Measurements from ENCODE around the gene RARB. TPM values are rescaled to one million over a fixed set of nuclear protein-coding genes. Genes with fewer than 3 reads are reported as not detected.

RARB gene
- total and polyA plus RNA-seq, 9 of the 15 experiments (the other 6 are each of a cell fraction or from before 2014, with no cell fraction given): 0.15 to 1.3 (median 0.27) TPM

DNA sequence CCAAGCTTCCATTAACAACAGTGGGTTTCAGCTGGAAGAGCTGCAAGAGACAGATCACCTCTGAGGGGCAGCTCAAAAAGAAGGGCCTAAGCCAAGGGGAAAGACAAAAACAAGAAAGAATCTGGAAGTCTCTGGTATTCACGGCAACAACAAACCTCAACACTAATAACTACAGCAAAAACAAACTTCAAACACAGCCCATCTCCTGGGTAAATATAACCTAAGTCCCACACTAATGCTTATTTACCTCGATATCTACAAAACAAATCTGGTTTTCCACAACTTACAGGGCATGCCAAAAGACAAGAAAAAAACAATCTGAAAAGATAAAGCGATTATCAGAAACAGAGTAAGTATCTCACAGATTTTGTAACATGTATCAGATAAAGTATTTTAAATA lies 207.0 kb downstream of the RARB start (continued):
- TF ChIP-seq, protein P1, sequence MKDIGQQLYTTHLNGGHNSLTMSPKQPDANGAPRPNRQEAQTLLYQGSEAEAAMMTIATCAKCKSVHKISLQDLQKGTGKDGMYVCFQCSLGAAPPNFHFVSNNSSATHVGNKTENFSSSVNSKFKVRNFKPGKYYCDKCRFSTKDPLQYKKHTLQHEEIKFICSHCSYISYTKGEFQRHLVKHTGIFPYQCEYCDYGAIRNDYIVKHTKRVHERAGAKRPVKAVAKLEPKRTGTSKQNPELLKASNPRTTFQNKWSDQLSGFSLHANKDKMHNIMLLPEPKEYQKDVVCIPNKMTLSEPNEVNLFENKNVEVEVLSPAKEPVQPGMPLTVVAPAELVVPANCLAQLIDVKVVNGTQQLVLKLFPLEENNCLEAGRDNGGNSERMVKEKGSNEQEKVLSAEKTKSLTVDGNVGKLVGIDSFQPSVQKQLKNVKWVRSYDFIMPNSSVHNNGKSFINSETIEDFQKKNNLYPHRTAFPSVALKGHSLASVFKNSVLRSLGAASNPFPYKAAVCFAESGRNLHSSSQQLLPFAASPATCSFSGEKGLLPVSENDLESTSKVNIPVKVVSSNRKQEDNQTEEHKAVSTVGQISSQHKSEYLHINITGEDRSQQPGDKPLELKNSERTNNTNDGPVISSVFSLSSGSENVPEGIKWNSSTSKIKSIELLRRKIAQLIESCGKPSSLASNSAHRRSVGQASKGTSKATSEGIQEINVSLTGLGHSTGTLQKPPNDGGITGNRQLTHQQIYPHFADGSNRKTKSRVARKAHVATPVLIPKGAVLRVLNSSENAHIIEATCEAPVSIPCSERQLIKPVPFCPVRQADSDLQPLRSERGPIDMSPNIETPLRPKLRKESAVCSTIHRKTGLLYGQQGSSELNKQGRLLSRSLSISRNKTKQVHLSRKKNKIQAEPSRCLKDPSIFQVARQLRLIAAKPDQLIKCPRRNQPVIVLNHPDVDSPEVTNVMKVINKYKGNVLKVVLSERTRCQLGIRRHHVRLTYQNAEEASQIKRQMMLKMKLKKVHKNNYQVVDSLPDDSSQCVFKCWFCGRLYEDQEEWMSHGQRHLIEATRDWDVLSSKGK (CRISPR knock-in tag; IDR thresholded peaks at IDR 0.05): no peak
- TF ChIP-seq, protein P2, sequence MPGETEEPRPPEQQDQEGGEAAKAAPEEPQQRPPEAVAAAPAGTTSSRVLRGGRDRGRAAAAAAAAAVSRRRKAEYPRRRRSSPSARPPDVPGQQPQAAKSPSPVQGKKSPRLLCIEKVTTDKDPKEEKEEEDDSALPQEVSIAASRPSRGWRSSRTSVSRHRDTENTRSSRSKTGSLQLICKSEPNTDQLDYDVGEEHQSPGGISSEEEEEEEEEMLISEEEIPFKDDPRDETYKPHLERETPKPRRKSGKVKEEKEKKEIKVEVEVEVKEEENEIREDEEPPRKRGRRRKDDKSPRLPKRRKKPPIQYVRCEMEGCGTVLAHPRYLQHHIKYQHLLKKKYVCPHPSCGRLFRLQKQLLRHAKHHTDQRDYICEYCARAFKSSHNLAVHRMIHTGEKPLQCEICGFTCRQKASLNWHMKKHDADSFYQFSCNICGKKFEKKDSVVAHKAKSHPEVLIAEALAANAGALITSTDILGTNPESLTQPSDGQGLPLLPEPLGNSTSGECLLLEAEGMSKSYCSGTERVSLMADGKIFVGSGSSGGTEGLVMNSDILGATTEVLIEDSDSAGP (CRISPR knock-in tag; IDR thresholded peaks at IDR 0.05): no peak
- TF ChIP-seq CBX3 (IDR thresholded peaks at IDR 0.05; ENCODE audit: borderline replicate concordance in 1 of 2, low read length in 2 of 2): no peak
- TF ChIP-seq, protein P3, sequence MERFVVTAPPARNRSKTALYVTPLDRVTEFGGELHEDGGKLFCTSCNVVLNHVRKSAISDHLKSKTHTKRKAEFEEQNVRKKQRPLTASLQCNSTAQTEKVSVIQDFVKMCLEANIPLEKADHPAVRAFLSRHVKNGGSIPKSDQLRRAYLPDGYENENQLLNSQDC (CRISPR knock-in tag; IDR thresholded peaks at IDR 0.05): no peak
- TF ChIP-seq, protein P4, sequence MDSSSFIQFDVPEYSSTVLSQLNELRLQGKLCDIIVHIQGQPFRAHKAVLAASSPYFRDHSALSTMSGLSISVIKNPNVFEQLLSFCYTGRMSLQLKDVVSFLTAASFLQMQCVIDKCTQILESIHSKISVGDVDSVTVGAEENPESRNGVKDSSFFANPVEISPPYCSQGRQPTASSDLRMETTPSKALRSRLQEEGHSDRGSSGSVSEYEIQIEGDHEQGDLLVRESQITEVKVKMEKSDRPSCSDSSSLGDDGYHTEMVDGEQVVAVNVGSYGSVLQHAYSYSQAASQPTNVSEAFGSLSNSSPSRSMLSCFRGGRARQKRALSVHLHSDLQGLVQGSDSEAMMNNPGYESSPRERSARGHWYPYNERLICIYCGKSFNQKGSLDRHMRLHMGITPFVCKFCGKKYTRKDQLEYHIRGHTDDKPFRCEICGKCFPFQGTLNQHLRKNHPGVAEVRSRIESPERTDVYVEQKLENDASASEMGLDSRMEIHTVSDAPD (CRISPR knock-in tag; IDR thresholded peaks at IDR 0.05): no peak

Small RNAs within 50 kb of the gene (small RNA-seq; reads per million reads assigned to genes)
- gene RF01161 (not detected), gene RF02271 (not detected)

Other genes starting within 250 kb of the RARB start
- 107 and 130 TPM in 2 replicates for gene TOP2B, start 236.6 kb downstream of the RARB start, total RNA-seq (2014; rRNA removed)
- 159 and 195 TPM in 2 replicates for gene TOP2B, start 236.6 kb downstream of the RARB start, total RNA-seq (2014; rRNA removed; fragmentation: Illumina TruSeq; extraction: Trizol)
- 179 and 186 TPM in 2 replicates for gene TOP2B, start 236.6 kb downstream of the RARB start, total RNA-seq (2015; rRNA removed; fragmentation: Illumina TruSeq; extraction: Trizol)
- 131 and 159 TPM in 2 replicates for gene TOP2B, start 236.6 kb downstream of the RARB start, total RNA-seq (2021)
- 66.0 and 103 TPM in 2 replicates for gene TOP2B, start 236.6 kb downstream of the RARB start, polyA plus RNA-seq (2011; rRNA removed)
- 141 and 166 TPM in 2 replicates for gene TOP2B, start 236.6 kb downstream of the RARB start, polyA plus RNA-seq (2014; fragmentation: Illumina TruSeq; extraction: Trizol)
- gene TOP2B, start 236.6 kb downstream of the RARB start, polyA plus RNA-seq (2014; fragmentation: Nextera tagmentation; extraction: Ambion mirVana): 10 to 100 TPM; 45.3 to 57.8 TPM
- gene TOP2B, start 236.6 kb downstream of the RARB start, polyA plus RNA-seq (2014; rRNA removed): 102 and 134 TPM in 2 replicates

Measured in K562 (cell line).